ENCODE results near the gene NELFE. TPM values are rescaled to one million over a fixed set of nuclear protein-coding genes. Genes with fewer than 3 reads are reported as not detected.

Gene NELFE
- total RNA-seq, 2 donors from 2014 or later: 90.3 to 132 TPM

GRCh38 chr6:31968326-31968725, 9.6 kb upstream of the NELFE start:
- no peak overlapping the region for H3K27ac ChIP-seq (ENCODE audit: low read depth, low read length)
- no peak for TF ChIP-seq CTCF (conservative IDR thresholded peaks at IDR 0.05)
- no peak overlapping the region for H3K9ac ChIP-seq (ENCODE audit: extremely low read depth, low read length, poor library complexity, severe bottlenecking)
- peaks cover 9% of the 10 kb centered on the region for H3K4me1 Mint-ChIP-seq
- no peaks in the 10 kb centered on the region for H3K27me3 ChIP-seq (ENCODE audit: control insufficient read depth, insufficient read depth, low read length, poor library complexity, severe bottlenecking)
- peaks cover 8% of the 10 kb centered on the region for H3K4me1 ChIP-seq (ENCODE audit: control insufficient read depth, insufficient read depth, low read length)
- H3K9me3 Mint-ChIP-seq: no peaks in the 10 kb centered on the region
- peaks cover 59% of the 10 kb centered on the region for H3K36me3 Mint-ChIP-seq (ENCODE audit: low read depth)
- WGBS, 2 experiments (ENCODE audit: insufficient coverage in 1 of 2, insufficient read length in 1 of 2): 95% methylated on average over 10 to 11 of the region's 11 CpGs
- H3K9me3 ChIP-seq (ENCODE audit: control insufficient read depth, low read length): no peaks in the 10 kb centered on the region
- H3K27me3 Mint-ChIP-seq (ENCODE audit: insufficient read depth): no peaks in the 10 kb centered on the region
- no peak overlapping the region for H3K4me3 ChIP-seq (ENCODE audit: low read length)
- peaks cover 44% of the 10 kb centered on the region for H3K36me3 ChIP-seq (ENCODE audit: control insufficient read depth, insufficient read depth, low read length)
- DNase-seq: no peak
- no peak overlapping the region for H3K27ac Mint-ChIP-seq
- H3K4me3 Mint-ChIP-seq: no peak overlapping the region

GRCh38 chr6:31967926-31968320, 9.2 kb upstream of the NELFE start:
- TF ChIP-seq CTCF (conservative IDR thresholded peaks at IDR 0.05): no peak
- peaks cover 6% of the 10 kb centered on the region for H3K4me1 Mint-ChIP-seq
- H3K9me3 Mint-ChIP-seq: no peaks in the 10 kb centered on the region
- Histone ChIP-seq H3K4me3 (ENCODE audit: low read length) (no peak overlapping the region), H3K4me1 (ENCODE audit: control insufficient read depth, insufficient read depth, low read length) (peaks cover 8% of the 10 kb centered on the region), H3K36me3 (ENCODE audit: control insufficient read depth, insufficient read depth, low read length) (peaks cover 47% of the 10 kb centered on the region), H3K9ac (ENCODE audit: extremely low read depth, low read length, poor library complexity, severe bottlenecking) (no peak overlapping the region), H3K27me3 (ENCODE audit: control insufficient read depth, insufficient read depth, low read length, poor library complexity, severe bottlenecking) (no peaks in the 10 kb centered on the region), H3K9me3 (ENCODE audit: control insufficient read depth, low read length) (no peaks in the 10 kb centered on the region), H3K27ac (ENCODE audit: low read depth, low read length) (no peak overlapping the region)
- 93% methylated on average over 3 of the region's 3 CpGs; no CpG with 5 or more reads in 1 of the 2 experiments for WGBS, 2 experiments (ENCODE audit: insufficient coverage in 1 of 2, insufficient read length in 1 of 2)
- H3K4me3 Mint-ChIP-seq: no peak overlapping the region
- DNase-seq: no peak
- H3K36me3 Mint-ChIP-seq (ENCODE audit: low read depth): peaks cover 60% of the 10 kb centered on the region
- no peak overlapping the region for H3K27ac Mint-ChIP-seq
- no peaks in the 10 kb centered on the region for H3K27me3 Mint-ChIP-seq (ENCODE audit: insufficient read depth)

DNA sequence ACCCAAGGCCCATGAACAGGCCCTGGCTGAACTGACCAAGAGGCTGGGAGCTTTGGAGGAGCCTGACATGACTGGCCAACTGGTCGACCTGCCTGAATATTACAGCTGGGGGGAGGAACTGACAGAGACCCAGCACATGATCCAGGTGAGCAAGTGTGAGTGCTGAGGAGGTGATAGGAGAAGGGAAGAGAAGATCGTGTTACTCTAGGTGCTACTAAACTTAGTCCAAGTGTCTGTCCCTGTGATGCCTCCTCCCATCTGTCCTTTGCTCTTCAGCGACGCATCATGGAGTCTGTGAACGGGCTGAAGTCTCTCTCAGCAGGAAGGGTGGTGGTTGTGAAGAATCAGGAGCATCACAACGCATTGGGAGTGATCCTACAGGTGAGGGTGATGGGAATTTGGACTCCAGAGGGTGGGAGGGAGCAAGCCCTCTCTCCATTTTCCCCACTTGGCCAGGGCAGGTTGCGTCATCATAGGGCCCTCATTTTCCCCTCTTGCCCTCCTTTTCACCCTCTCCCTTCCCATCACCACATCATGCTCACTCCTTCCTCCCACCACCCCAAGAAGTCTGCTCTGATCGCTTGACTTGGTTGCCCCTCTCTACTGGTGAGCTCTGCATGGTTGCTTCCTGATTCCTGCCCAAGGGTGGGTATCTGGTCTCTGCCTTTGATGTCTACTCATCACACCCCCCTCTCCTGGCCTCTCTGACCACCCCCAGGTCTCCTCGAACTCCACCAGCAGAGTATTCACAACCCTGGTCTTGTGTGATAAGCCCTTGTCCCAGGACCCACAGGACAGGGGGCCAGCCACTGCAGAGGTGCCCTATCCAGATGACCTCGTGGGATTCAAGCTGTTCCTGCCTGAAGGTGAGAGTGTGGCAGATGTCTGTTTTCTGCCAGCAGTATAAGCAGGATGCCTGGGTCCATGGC, 8.5 kb upstream of the NELFE start:
- Mint-ChIP-seq H3K4me1 (peaks cover 2% of the 10 kb centered on the region), H3K27ac (no peak overlapping the region), H3K9me3 (no peaks in the 10 kb centered on the region), H3K27me3 (ENCODE audit: insufficient read depth) (no peaks in the 10 kb centered on the region), H3K36me3 (ENCODE audit: low read depth) (peaks cover 67% of the 10 kb centered on the region), H3K4me3 (no peak overlapping the region)
- H3K4me1 ChIP-seq (ENCODE audit: control insufficient read depth, insufficient read depth, low read length): peaks cover 8% of the 10 kb centered on the region
- peaks cover 53% of the 10 kb centered on the region for H3K36me3 ChIP-seq (ENCODE audit: control insufficient read depth, insufficient read depth, low read length)
- no peak overlapping the region for H3K9ac ChIP-seq (ENCODE audit: extremely low read depth, low read length, poor library complexity, severe bottlenecking)
- H3K27ac ChIP-seq (ENCODE audit: low read depth, low read length): no peak overlapping the region
- H3K27me3 ChIP-seq (ENCODE audit: control insufficient read depth, insufficient read depth, low read length, poor library complexity, severe bottlenecking): no peaks in the 10 kb centered on the region
- H3K4me3 ChIP-seq (ENCODE audit: low read length): no peak overlapping the region
- no peak for TF ChIP-seq CTCF (conservative IDR thresholded peaks at IDR 0.05)
- no peak for DNase-seq
- WGBS, 2 experiments (ENCODE audit: insufficient coverage in 1 of 2, insufficient read length in 1 of 2): 93 to 100% methylated on average over 5 to 10 of the region's 10 CpGs
- H3K9me3 ChIP-seq (ENCODE audit: control insufficient read depth, low read length): no peaks in the 10 kb centered on the region
